Measurements from ENCODE around the gene MAPRE2.

DNA sequence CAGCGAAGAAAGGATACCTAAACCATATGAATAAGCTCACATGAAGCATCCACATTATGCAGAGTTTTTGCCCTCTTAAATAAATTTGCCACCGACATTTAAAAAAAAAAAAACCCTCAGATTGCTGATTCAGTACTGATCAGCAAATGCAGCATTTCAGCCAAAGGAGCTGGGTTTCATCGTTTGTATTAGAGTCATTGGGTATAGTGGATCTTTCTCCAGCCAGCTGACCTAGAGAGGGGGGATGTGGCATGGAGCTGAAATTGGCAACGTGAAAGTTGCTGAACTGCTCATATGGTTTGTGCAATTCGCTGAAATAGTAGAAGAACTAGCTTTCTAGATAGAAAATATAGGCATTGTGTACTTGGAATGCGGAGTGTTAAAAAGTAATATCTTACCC lies 126.1 kb downstream of the MAPRE2 start:
- TF ChIP-seq GATA3 (IDR thresholded peaks at IDR 0.05; ENCODE audit: low read depth, low read length) (no peak), GATA2 (IDR thresholded peaks at IDR 0.05; ENCODE audit: low read depth, low read length) (no peak)
